ENCODE data around the gene ARMC12. TPM values are rescaled to one million over a fixed set of nuclear protein-coding genes. Genes with fewer than 3 reads are reported as not detected.

ARMC12 gene
- total and polyA plus RNA-seq, 2 donors (not counting 1 experiment from before 2014, with no cell fraction given): 0.17 to 0.50 TPM

GRCh38 chr6:35786272-35786671 is 49.4 kb downstream of the ARMC12 start:
- no peaks in the 10 kb centered on the region for H3K79me2 ChIP-seq (ENCODE audit: control insufficient read depth, insufficient read depth, low read length)
- no peaks in the 10 kb centered on the region for H3K4me1 ChIP-seq (ENCODE audit: control insufficient read depth, extremely low read depth, insufficient read depth, low read length)
- H3K27ac ChIP-seq (ENCODE audit: insufficient read depth, low read length): no peak overlapping the region
- H3K4me3 ChIP-seq (replicated peaks in 1 of 4; ENCODE audit: control extremely low read depth in 1 of 4, insufficient read depth in 1 of 4, low read depth in 3 of 4, low read length in 4 of 4): no peak overlapping the region
- DNase-seq (ENCODE audit: low read depth in 2 of 2): no peak
- H3K36me3 ChIP-seq (ENCODE audit: control insufficient read depth, insufficient read depth, low read length): no peaks in the 10 kb centered on the region
- H3K9me3 ChIP-seq (ENCODE audit: control insufficient read depth, insufficient read depth, low read depth, low read length): no peaks in the 10 kb centered on the region
- H3K4me2 ChIP-seq (ENCODE audit: extremely low read depth, insufficient read depth, low read length): no peak overlapping the region
- no peak overlapping the region for H2AFZ ChIP-seq (ENCODE audit: low read length)
- peaks cover 16% of the 10 kb centered on the region for H3K27me3 ChIP-seq (ENCODE audit: control insufficient read depth, insufficient read depth, low read length)
- H4K20me1 ChIP-seq (ENCODE audit: control insufficient read depth, extremely low read depth, insufficient read depth, low read length): no peaks in the 10 kb centered on the region
- no peak overlapping the region for H3K9ac ChIP-seq (ENCODE audit: insufficient read depth, low read length)
- TF ChIP-seq CTCF (conservative IDR thresholded peaks at IDR 0.05 in 1 of 2, IDR thresholded peaks at IDR 0.05 in 1 of 2; ENCODE audit: low read depth in 1 of 2, low read length in 2 of 2) (no peak), EZH2 (IDR thresholded peaks at IDR 0.05; ENCODE audit: low read length, missing control alignments) (no peak)

DNA sequence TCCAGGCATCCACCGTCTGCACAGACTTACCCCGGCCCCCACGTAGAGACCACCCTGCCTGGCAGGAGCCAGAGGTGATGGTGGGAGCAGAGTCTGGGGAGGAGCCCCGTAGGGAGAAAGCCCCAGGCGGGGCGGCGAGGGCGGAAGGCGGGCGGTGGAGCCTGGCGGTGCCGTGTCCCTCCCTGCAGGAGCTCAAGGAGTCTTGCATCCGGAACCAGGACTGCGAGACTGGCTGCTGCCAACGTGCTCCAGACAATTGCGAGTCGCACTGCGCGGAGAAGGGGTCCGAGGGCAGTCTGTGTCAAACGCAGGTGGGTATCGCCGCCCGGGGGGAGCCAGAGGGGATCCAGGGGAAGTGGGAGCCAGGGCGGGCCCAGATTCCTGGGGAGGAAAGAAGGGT is 50.0 kb downstream of the ARMC12 start:
- no peak overlapping the region for H3K9ac ChIP-seq (ENCODE audit: insufficient read depth, low read length)
- H4K20me1 ChIP-seq (ENCODE audit: control insufficient read depth, extremely low read depth, insufficient read depth, low read length): no peaks in the 10 kb centered on the region
- TF ChIP-seq CTCF (conservative IDR thresholded peaks at IDR 0.05 in 1 of 2, IDR thresholded peaks at IDR 0.05 in 1 of 2; ENCODE audit: low read depth in 1 of 2, low read length in 2 of 2): no peak
- no peak for TF ChIP-seq EZH2 (IDR thresholded peaks at IDR 0.05; ENCODE audit: low read length, missing control alignments)
- peaks cover 16% of the 10 kb centered on the region for H3K27me3 ChIP-seq (ENCODE audit: control insufficient read depth, insufficient read depth, low read length)
- H3K4me2 ChIP-seq (ENCODE audit: extremely low read depth, insufficient read depth, low read length): no peak overlapping the region
- no peaks in the 10 kb centered on the region for H3K9me3 ChIP-seq (ENCODE audit: control insufficient read depth, insufficient read depth, low read depth, low read length)
- H3K36me3 ChIP-seq (ENCODE audit: control insufficient read depth, insufficient read depth, low read length): no peaks in the 10 kb centered on the region
- no peaks in the 10 kb centered on the region for H3K79me2 ChIP-seq (ENCODE audit: control insufficient read depth, insufficient read depth, low read length)
- no peak overlapping the region for H3K4me3 ChIP-seq (replicated peaks in 1 of 4; ENCODE audit: control extremely low read depth in 1 of 4, insufficient read depth in 1 of 4, low read depth in 3 of 4, low read length in 4 of 4)
- no peaks in the 10 kb centered on the region for H3K4me1 ChIP-seq (ENCODE audit: control insufficient read depth, extremely low read depth, insufficient read depth, low read length)
- H2AFZ ChIP-seq (ENCODE audit: low read length): no peak overlapping the region
- H3K27ac ChIP-seq (ENCODE audit: insufficient read depth, low read length): no peak overlapping the region
- no peak for DNase-seq (ENCODE audit: low read depth in 2 of 2)

GRCh38 chr6:35787266-35788218 is 50.7 kb downstream of the ARMC12 start:
- Histone ChIP-seq H3K4me3 (replicated peaks in 1 of 4; ENCODE audit: control extremely low read depth in 1 of 4, insufficient read depth in 1 of 4, low read depth in 3 of 4, low read length in 4 of 4) (no peak overlapping the region), H3K9ac (ENCODE audit: insufficient read depth, low read length) (no peak overlapping the region), H3K4me1 (ENCODE audit: control insufficient read depth, extremely low read depth, insufficient read depth, low read length) (no peaks in the 10 kb centered on the region), H3K27ac (ENCODE audit: insufficient read depth, low read length) (no peak overlapping the region), H3K9me3 (ENCODE audit: control insufficient read depth, insufficient read depth, low read depth, low read length) (no peaks in the 10 kb centered on the region), H3K36me3 (ENCODE audit: control insufficient read depth, insufficient read depth, low read length) (no peaks in the 10 kb centered on the region), H3K79me2 (ENCODE audit: control insufficient read depth, insufficient read depth, low read length) (no peaks in the 10 kb centered on the region), H3K27me3 (ENCODE audit: control insufficient read depth, insufficient read depth, low read length) (peaks cover 16% of the 10 kb centered on the region), H2AFZ (ENCODE audit: low read length) (no peak overlapping the region), H3K4me2 (ENCODE audit: extremely low read depth, insufficient read depth, low read length) (no peak overlapping the region), H4K20me1 (ENCODE audit: control insufficient read depth, extremely low read depth, insufficient read depth, low read length) (no peaks in the 10 kb centered on the region)
- TF ChIP-seq EZH2 (IDR thresholded peaks at IDR 0.05; ENCODE audit: low read length, missing control alignments) (no peak), CTCF (conservative IDR thresholded peaks at IDR 0.05 in 1 of 2, IDR thresholded peaks at IDR 0.05 in 1 of 2; ENCODE audit: low read depth in 1 of 2, low read length in 2 of 2) (no peak)
- no peak for DNase-seq (ENCODE audit: low read depth in 2 of 2)

All from fibroblast of lung (primary cell).